CD8-positive, alpha-beta memory T cell (primary cell): Measurements from ENCODE around the gene PIK3R6. TPM values are rescaled to one million over a fixed set of nuclear protein-coding genes. Genes with fewer than 3 reads are reported as not detected.

Experiments
- CTCF ChIA-PET: fragments of 350-600 bp; sonication (Branson Sonifier 250); formaldehyde crosslinking; loops from one replicate; lab custom pipeline; 2021; ENCODE audit warnings: antibody characterized with exemption; lab: Charles Lee
- POLR2A ChIA-PET: fragments of 350-600 bp; sonication (Branson Sonifier 250); formaldehyde crosslinking; loops from one replicate; lab custom pipeline; 2021; ENCODE audit warnings: antibody characterized with exemption; lab: Charles Lee
- DNase-seq, 5 donors: peaks; one replicate each; pipeline versions ENCODE4 v3.0.0 to v3.0.0-alpha.2; 2020 to 2022; ENCODE audit warnings: mixed read lengths in 1 of 5
- H3K27ac ChIP-seq: one replicate; pipeline ENCODE4 v1.7.0; 2013; ENCODE audit warnings: low read depth, mild to moderate bottlenecking, low read length, moderate library complexity
- H3K27me3 ChIP-seq: 2 replicates; pipeline ENCODE4 v1.7.0; 2013; ENCODE audit warnings: low read length, mild to moderate bottlenecking; ENCODE audit not compliant: insufficient read depth, poor library complexity, severe bottlenecking
- H3K36me3 ChIP-seq: 2 replicates; pipeline ENCODE4 v1.7.0; 2013; ENCODE audit warnings: mild to moderate bottlenecking, low read length, moderate library complexity; ENCODE audit not compliant: insufficient read depth
- H3K4me1 ChIP-seq: 2 replicates; pipeline ENCODE4 v1.7.0; 2013; ENCODE audit warnings: mild to moderate bottlenecking, low read length, moderate library complexity; ENCODE audit not compliant: insufficient read depth
- H3K4me3 ChIP-seq: 2 replicates; pipeline ENCODE4 v1.7.0; 2013; ENCODE audit warnings: mild to moderate bottlenecking, low read length
- H3K9me3 ChIP-seq: 2 replicates; pipeline ENCODE4 v1.7.0; 2013; ENCODE audit warnings: mild to moderate bottlenecking, low read length
- H3K27ac Mint-ChIP-seq, 8 donors: one replicate each; pipeline ENCODE4 v1.8.0; 2020 to 2021; ENCODE audit warnings: mixed read lengths in 8 of 8, mild to moderate bottlenecking in 6 of 8, inconsistent platforms in 3 of 8, moderate library complexity in 3 of 8
- H3K27me3 Mint-ChIP-seq, 2 donors: one replicate each; pipeline ENCODE4 v1.8.0; 2020 to 2021; ENCODE audit warnings: mixed read lengths in 2 of 2, mild to moderate bottlenecking in 1 of 2, moderate library complexity in 1 of 2
- H3K36me3 Mint-ChIP-seq, 3 donors: one replicate each; pipeline ENCODE4 v1.8.0; 2020 to 2021; ENCODE audit warnings: mixed read lengths in 3 of 3, inconsistent platforms in 1 of 3, mild to moderate bottlenecking in 1 of 3
- H3K4me1 Mint-ChIP-seq, 3 donors: one replicate each; pipeline ENCODE4 v1.8.0; 2020 to 2021; ENCODE audit warnings: mixed read lengths in 3 of 3, inconsistent platforms in 1 of 3, mild to moderate bottlenecking in 1 of 3
- H3K4me3 Mint-ChIP-seq, 7 donors: one replicate each; pipeline ENCODE4 v1.8.0; 2020 to 2021; ENCODE audit warnings: mixed read lengths in 7 of 7, mild to moderate bottlenecking in 6 of 7, moderate library complexity in 4 of 7, inconsistent platforms in 2 of 7
- H3K9me3 Mint-ChIP-seq, 5 donors: one replicate each; pipeline ENCODE4 v1.8.0; 2020 to 2022; ENCODE audit warnings: mixed read lengths in 5 of 5, mild to moderate bottlenecking in 3 of 5, moderate library complexity in 2 of 5, inconsistent platforms in 1 of 5
- polyA plus RNA-seq: library from polyadenylated mRNA; unstranded; fragments of 300-500 nt; fragmentation: Illumina TruSeq; gene quantifications from one replicate; pipeline ENCODE4 v1.2.3, GENCODE V29; 2021
- total RNA-seq, 2 experiments: library from RNA; stranded (reverse); gene quantifications; one replicate each; pipeline ENCODE4 v1.2.3, GENCODE V29; 2021

PIK3R6 gene
- total and polyA plus RNA-seq, 3 experiments from 2014 or later: 0.18 to 0.61 (median 0.35) TPM

DNA sequence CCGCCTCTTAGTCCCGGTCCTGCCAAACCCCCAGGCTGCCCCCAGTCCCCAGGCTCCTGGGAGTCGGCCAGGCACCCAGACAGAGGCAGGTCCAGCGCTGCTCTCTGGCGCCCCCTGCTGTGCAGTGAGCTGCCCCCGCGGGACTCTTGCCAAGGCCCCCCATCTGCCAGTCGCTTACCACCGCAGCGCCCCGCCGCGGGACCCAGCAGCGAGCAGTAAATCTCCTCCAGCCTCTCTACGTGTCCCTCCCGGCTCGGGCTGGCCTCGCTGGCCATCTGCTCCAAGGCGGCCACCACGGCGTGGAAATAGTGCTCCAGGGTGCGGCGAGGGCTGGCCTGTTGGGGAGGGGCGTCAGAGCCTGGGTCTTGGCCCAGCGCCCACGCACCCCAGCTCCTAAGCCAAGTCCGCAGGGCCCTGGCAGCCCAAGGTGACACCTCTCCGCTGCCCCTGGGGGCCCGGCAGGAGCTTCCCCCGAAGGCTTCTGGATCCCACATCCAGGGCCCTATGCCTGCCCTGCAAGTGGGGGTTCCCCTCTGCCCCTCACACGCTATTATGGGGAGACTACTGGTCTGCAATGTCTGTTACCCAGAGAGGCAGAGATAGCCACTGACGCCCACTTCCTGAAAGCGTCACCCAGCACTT, 34.6 kb downstream of the PIK3R6 start:
- Histone ChIP-seq H3K4me3 (no peak overlapping the region), H3K4me1 (no peaks in the 10 kb centered on the region), H3K36me3 (no peaks in the 10 kb centered on the region), H3K27me3 (no peaks in the 10 kb centered on the region), H3K27ac (no peak overlapping the region), H3K9me3 (no peaks in the 10 kb centered on the region)
- no peak overlapping the region for H3K4me3 Mint-ChIP-seq
- no peaks in the 10 kb centered on the region for H3K9me3 Mint-ChIP-seq
- ChIA-PET CTCF (interaction anchor here (0.9 kb wide), 1 partner anchor 166 kb away, joined by 3 read pairs; no protein-coding TSS in a partner anchor), POLR2A (interaction anchor here (0.5 kb wide), 1 partner anchor 92 kb away, joined by 3 read pairs; no protein-coding TSS in a partner anchor)
- no peak overlapping the region for H3K27ac Mint-ChIP-seq
- peaks cover 0 to 11% (median 0%) of the 10 kb centered on the region in 3 donors for H3K36me3 Mint-ChIP-seq
- DNase-seq: peak in 2 of 5 donors; percentile 5 to 6
- H3K27me3 Mint-ChIP-seq: peaks cover 0 to 5% of the 10 kb centered on the region in 2 donors
- H3K4me1 Mint-ChIP-seq: no peaks in the 10 kb centered on the region

DNA sequence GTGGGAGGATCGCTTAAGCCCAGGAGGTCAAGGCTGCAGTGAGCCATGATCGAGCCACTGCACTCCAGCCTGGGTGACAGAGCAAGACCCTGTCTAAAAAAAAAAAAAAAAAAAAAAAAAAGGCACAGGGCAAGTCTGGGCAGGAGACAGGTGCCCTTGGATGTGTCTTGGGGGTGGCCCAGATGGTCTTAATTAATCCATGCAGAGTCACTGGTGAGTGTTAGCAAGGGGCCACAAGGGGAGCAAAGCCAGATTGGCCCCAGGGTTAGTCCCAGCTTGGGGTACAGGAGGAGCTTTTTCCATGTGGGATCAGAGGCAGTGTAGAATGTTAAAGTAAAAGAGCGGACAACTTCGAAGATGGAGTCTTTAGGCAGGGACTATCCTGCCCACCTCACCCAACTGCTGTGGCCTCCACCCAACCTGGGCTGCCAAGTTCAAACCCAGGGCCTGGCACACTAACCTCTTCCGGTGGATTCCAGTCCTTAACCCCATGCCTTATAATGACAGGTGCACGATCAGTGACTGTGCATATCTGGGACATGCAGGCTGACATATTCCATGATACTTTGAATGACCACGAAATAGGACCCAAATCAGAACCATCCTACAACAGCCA, 36.1 kb downstream of the PIK3R6 start:
- H3K4me1 Mint-ChIP-seq: no peaks in the 10 kb centered on the region
- Histone ChIP-seq H3K36me3 (no peaks in the 10 kb centered on the region), H3K4me1 (no peaks in the 10 kb centered on the region), H3K4me3 (no peak overlapping the region), H3K9me3 (no peaks in the 10 kb centered on the region), H3K27ac (no peak overlapping the region), H3K27me3 (no peaks in the 10 kb centered on the region)
- DNase-seq: no peak
- peaks cover 0 to 4% (median 0%) of the 10 kb centered on the region in 3 donors for H3K36me3 Mint-ChIP-seq
- no peak overlapping the region for H3K4me3 Mint-ChIP-seq
- no peaks in the 10 kb centered on the region for H3K9me3 Mint-ChIP-seq
- H3K27me3 Mint-ChIP-seq: no peaks in the 10 kb centered on the region
- ChIA-PET CTCF (no interaction called here), POLR2A (interaction anchor here (0.6 kb wide), 1 partner anchor 107 kb away, joined by 4 read pairs; no protein-coding TSS in a partner anchor)
- no peak overlapping the region for H3K27ac Mint-ChIP-seq

DNA sequence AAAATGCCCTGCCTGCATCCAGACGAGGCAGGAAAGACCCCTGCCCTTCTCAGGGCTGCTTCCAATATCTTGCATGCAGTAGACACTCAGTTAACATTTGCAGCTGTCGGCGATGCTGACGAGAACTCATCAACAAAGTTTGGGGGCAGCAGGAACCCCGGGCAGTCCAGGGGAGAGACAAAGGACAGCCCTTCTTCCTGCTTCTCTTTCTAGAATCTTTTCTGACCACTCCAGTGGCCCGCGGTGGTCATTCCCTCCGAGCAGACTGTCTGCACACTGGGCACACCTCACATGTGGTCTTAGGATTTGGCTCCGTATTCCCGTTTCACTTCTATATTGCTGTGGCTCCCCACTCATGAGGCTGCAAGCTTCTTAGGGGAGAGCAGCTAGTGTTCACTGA, 37.3 kb downstream of the PIK3R6 start:
- H3K4me3 Mint-ChIP-seq: no peak overlapping the region
- H3K4me1 ChIP-seq: no peaks in the 10 kb centered on the region
- no peak overlapping the region for H3K4me3 ChIP-seq
- no peaks in the 10 kb centered on the region for H3K27me3 ChIP-seq
- ChIA-PET POLR2A (no interaction called here), CTCF (no interaction called here)
- no peak overlapping the region for H3K27ac ChIP-seq
- no peaks in the 10 kb centered on the region for H3K9me3 Mint-ChIP-seq
- no peak overlapping the region for H3K27ac Mint-ChIP-seq
- DNase-seq: no peak
- no peaks in the 10 kb centered on the region for H3K36me3 ChIP-seq
- no peaks in the 10 kb centered on the region for H3K27me3 Mint-ChIP-seq
- H3K9me3 ChIP-seq: no peaks in the 10 kb centered on the region
- H3K4me1 Mint-ChIP-seq: no peaks in the 10 kb centered on the region
- peaks cover 0 to 4% (median 0%) of the 10 kb centered on the region in 3 donors for H3K36me3 Mint-ChIP-seq

DNA sequence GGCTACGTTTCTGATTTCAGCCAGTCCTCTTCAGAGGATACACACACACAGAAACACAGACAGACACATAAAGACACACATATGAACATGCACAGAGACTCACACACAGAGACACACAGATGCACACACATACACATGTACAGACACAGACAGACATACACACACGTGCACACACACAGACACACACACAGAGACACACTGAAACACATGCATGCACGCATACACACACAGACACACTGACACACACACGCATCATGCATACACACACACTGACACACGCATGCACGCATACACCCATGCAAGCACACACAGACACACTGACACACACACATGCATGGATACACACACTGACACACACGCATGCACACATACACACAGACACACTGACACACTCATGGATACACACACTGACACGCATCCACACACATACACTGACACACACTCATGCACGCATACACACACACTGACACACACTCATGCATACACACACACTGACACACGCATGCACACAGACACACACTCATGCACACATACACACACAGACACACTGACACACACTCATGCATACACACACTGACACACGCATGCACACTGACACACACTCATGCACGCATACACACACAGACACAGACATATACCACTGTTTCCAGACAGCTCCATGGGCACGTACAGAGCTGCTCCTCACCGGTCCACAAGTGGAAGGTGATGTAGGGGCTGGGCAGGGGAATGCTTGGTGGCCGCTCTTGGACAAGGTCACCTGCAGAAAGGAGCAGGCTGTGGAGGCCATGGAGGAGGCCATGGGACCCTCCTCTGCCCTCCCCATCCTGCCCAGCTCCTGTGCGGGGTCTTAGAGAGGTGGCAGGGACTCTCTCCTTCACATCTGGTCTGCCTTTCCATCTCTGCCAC, 38.2 kb downstream of the PIK3R6 start:
- ChIA-PET POLR2A (no interaction called here), CTCF (no interaction called here)
- Histone ChIP-seq H3K27ac (no peak overlapping the region), H3K4me1 (no peaks in the 10 kb centered on the region), H3K36me3 (no peaks in the 10 kb centered on the region), H3K4me3 (no peak overlapping the region), H3K27me3 (no peaks in the 10 kb centered on the region), H3K9me3 (no peaks in the 10 kb centered on the region)
- Mint-ChIP-seq H3K4me3 (no peak overlapping the region), H3K9me3 (peaks cover 0 to 8% (median 0%) of the 10 kb centered on the region in 5 donors), H3K27ac (no peak overlapping the region), H3K4me1 (no peaks in the 10 kb centered on the region), H3K36me3 (peaks cover 0 to 4% (median 0%) of the 10 kb centered on the region in 3 donors), H3K27me3 (no peaks in the 10 kb centered on the region)
- DNase-seq: no peak

DNA sequence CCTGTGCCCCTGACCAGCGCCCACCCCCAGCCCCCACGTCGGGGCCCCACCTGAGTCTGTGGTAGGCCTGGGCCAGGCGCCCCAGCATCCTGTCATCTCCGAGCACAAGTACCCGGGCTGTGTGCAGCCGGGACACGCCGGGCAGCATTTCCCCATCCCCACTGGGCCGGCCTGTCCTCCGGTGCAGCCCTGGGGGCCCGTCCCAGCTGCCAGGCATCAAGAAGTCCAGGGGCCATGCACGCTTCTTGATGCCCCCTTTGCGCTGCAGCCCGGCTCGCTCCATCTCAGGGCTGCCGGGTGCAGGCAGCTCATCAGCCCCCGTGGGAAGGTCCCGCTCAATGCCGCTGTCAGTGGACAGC, 39.0 kb downstream of the PIK3R6 start:
- Histone ChIP-seq H3K27ac (no peak overlapping the region), H3K4me3 (no peak overlapping the region), H3K4me1 (no peaks in the 10 kb centered on the region), H3K27me3 (no peaks in the 10 kb centered on the region), H3K9me3 (no peaks in the 10 kb centered on the region), H3K36me3 (no peaks in the 10 kb centered on the region)
- Mint-ChIP-seq H3K27ac (no peak overlapping the region), H3K4me1 (no peaks in the 10 kb centered on the region), H3K9me3 (peaks cover 0 to 8% (median 0%) of the 10 kb centered on the region in 5 donors), H3K4me3 (no peak overlapping the region), H3K27me3 (no peaks in the 10 kb centered on the region), H3K36me3 (peaks cover 0 to under 1% (median 0%) of the 10 kb centered on the region in 3 donors)
- no peak for DNase-seq
- CTCF ChIA-PET: no interaction called here
- POLR2A ChIA-PET: no interaction called here

DNA sequence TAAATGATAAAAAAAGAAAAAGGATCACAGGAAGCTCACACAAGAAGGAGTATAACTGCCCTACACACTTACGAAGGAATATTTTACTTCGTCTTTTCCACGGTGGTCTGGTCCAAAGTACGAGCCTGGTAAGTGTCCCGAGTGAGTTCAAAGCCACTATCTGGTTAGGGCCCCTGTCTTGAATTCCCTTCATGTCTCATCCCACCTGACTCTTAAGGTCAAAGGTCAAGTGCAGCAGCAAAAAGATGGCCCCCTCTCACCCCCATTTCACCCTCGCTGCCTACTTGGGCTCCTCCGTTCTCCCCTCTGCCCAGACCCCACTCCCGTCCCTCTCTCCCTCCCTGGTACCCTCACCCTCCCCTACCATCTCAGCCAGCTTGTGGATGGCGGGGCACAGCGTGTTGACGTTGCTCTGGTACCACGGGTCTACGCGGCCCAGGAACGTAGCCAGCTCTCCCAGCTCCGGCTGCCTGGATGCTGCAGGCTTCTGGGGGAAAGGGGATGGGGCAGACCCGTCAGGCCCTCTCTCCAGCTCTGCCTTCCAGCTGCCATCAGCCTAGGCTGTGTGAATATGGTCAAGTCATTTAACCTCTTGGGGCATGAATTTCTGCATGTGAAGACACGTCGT, 40.6 kb downstream of the PIK3R6 start:
- H3K4me3 ChIP-seq: no peak overlapping the region
- H3K9me3 ChIP-seq: no peaks in the 10 kb centered on the region
- H3K27me3 ChIP-seq: no peaks in the 10 kb centered on the region
- CTCF ChIA-PET: no interaction called here
- DNase-seq: no peak
- H3K4me1 Mint-ChIP-seq: no peaks in the 10 kb centered on the region
- H3K27me3 Mint-ChIP-seq: no peaks in the 10 kb centered on the region
- no peak overlapping the region for H3K27ac ChIP-seq
- peaks cover 0 to 9% (median 0%) of the 10 kb centered on the region in 3 donors for H3K36me3 Mint-ChIP-seq
- no peak overlapping the region for H3K4me3 Mint-ChIP-seq
- no peaks in the 10 kb centered on the region for H3K4me1 ChIP-seq
- peaks cover 0 to 8% (median 0%) of the 10 kb centered on the region in 5 donors for H3K9me3 Mint-ChIP-seq
- H3K36me3 ChIP-seq: no peaks in the 10 kb centered on the region
- H3K27ac Mint-ChIP-seq: no peak overlapping the region
- POLR2A ChIA-PET: no interaction called here

DNA sequence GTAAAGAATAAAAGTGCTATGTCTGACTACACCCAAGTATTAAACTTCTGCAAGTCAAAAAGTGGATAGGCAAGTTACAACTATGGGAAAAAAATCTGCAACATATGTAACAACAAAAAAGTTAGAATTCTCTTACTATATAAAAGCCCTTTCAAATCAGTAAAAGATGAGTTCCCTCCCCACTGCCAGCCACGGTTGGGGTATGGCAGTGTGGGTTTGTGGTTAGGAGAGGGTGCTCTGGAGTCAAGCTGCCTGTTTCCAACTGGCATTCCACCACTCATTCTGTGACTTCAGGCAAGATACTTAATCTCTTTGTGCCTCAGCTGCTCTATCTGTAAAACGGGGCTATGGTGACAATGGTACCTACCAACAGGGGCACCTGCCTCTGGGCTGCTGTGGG, 41.7 kb downstream of the PIK3R6 start:
- H3K4me1 ChIP-seq: no peaks in the 10 kb centered on the region
- H3K27me3 Mint-ChIP-seq: no peaks in the 10 kb centered on the region
- H3K9me3 ChIP-seq: no peaks in the 10 kb centered on the region
- no peak for DNase-seq
- CTCF ChIA-PET: no interaction called here
- H3K27ac Mint-ChIP-seq: no peak overlapping the region
- H3K4me3 ChIP-seq: no peak overlapping the region
- no peaks in the 10 kb centered on the region for H3K4me1 Mint-ChIP-seq
- H3K27ac ChIP-seq: no peak overlapping the region
- H3K4me3 Mint-ChIP-seq: no peak overlapping the region
- H3K27me3 ChIP-seq: no peaks in the 10 kb centered on the region
- POLR2A ChIA-PET: no interaction called here
- H3K36me3 ChIP-seq: no peaks in the 10 kb centered on the region
- peaks cover 0 to 8% (median 0%) of the 10 kb centered on the region in 5 donors for H3K9me3 Mint-ChIP-seq
- peaks cover 0 to 9% (median 0%) of the 10 kb centered on the region in 3 donors for H3K36me3 Mint-ChIP-seq
